Erythroblast (primary cell): ENCODE measurements around the gene CDK7.

Experiments used
- DNase-seq, 2 experiments: peaks; one replicate each; lab custom pipeline; 2025; lab: John Stamatoyannopoulos, UW
- GATA1 ChIP-seq: IDR thresholded peaks from 2 replicates; pipeline ENCODE4 v1.6.1; 2011; ENCODE audit warnings: low read depth, mild to moderate bottlenecking, control low read depth, low read length, moderate library complexity
- POLR2A ChIP-seq: IDR thresholded peaks from 2 replicates; pipeline ENCODE4 v1.6.1; 2011; ENCODE audit warnings: mild to moderate bottlenecking, low read length

CDK7 gene

DNA sequence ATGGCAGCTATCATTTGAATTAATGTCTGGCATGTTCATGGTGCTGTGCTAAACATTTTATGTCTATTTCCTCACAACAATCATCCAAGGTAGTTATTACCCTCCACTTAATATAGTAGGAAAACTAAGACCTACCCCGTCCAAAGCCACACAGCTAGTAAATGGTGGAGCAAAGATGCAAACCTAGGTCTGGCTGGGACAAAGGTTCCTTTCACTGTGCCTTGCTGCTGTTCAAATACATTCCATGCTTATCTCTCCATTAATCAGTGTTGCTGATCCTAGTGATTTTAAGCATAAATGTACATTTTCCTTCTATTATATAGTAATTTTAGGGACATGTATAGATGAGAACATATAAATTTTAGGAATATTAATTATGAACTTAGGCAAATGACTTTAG lies 59.2 kb downstream of the CDK7 start:
- DNase-seq: no peak
- no peak for TF ChIP-seq POLR2A
- no peak for TF ChIP-seq GATA1

DNA sequence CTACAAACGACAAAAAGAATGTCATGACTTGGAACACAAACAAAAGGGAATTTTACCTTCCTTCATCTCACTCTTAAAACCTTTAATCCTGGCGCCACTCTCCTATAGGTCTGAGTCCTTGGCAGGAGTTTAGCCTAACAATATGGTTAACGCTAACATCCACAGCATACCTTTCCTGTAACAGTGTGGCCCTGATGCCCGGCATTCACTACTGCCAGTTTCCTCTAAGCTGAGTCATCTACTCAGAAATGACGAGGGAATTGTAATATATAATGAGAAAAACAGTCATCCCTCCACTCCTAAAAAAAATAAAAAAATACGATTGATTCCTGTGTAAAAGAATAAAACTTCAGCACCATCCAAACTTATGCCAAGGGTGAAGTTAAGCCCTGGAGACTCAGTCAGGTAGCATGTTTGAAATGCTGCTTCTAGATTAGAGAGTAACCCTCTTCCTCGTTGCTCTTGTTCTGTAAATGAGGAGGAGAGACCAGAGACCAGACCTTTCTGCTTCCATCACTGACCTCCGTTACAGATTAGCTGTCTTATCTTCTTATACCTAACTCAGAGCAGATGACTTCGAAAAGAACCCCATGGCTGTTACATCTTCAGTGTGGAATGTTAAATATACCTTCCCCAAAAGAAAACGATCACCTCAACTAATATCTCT lies 60.5 kb downstream of the CDK7 start:
- TF ChIP-seq GATA1 (no peak), POLR2A (no peak)
- DNase-seq: no peak

DNA sequence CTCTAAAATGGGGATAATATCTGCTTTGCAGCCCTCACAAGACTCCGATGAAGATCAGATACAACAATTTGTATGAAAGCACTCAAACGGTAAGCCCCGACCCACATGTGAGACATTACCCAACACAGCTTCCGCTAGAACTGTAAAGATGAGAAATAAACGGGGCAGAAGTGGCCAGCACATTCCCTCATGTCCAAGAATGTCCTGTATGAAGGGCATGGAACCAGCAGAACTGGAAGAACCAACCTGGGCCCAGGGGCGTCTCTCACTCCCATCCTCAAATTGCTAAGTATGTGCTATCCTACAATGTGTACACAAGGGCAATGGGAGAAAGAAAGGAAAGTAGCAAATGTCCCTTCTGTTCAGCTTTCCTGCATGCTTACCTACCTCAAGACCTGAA lies 64.9 kb downstream of the CDK7 start:
- TF ChIP-seq POLR2A: no peak
- TF ChIP-seq GATA1: no peak
- DNase-seq: no peak

DNA sequence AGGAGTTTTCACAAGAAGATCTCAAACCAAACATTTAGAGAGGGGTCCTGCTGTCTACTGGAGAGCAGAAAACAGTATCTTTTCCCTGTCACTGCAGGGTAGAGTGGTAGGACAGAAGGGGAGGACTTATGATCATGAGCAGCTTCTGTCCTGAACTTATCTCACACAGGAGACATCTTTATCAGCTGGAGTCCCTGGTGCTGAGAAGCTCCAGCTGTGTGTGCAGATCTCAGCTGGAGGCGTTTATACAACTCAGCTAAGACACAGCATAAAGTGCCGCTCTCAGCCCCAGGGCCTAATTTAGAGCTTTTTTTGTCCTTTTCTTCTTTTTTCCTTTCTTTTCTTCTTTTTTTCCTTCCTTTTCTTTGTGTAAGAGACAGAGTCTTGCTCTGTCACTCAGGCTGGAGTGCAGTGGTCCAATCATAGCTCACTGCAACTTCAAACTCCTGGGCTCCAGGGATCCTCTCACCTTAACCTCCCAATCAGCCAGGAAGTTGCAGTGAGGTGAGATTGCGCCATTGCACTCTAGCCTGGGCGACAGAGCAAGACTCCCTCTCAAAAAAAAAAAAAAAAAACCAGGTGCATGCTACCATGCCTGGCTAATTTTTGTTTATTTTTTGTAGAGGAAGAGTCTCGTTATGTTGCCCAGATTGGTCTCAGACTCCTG lies 66.0 kb downstream of the CDK7 start:
- TF ChIP-seq GATA1: peak; percentile 22
- TF ChIP-seq POLR2A: peak; percentile 14
- peak; percentile 84 to 96 for DNase-seq

DNA sequence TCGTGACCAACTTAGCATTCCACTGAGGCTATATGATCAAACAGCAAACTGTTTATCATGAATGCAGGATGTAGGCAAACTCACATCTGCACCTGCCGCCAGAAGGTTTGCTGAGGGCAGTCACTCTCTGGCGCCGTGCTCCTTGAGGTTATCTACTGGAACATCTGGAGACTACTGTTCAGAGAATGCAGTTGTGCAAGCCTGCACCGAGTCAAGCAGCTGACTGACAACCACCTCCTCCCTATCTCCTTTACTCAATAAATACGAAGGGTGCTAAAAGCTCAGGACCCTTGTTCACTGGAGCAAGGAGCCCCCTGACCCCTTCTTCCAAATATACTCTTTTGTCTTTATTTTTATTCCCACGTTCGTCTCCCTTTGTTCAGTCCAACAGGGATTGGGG lies 70.8 kb downstream of the CDK7 start:
- TF ChIP-seq POLR2A (no peak), GATA1 (no peak)

DNA sequence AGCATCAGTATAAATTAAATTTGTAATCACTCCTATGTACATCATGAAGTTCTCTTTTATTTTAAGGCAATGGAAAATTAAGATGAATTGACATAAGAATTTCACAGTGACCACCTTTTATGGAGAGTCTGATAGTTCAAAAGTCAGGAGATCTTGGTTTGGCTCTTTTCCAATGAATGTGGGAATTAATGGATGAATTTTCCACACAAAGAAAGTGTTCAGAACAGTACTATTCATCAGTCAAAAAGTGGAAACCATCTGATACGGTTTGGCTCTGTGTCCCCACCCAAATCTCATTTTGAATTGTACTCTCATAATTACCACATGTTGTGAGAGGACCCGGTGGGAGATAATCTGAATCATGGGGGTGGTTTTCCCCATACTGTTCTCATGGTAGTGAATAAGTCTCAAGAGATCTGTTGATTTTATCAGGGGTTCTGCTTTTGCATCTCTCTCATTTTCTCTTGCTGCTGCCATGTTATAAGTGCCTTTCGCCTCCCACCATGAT lies 73.4 kb downstream of the CDK7 start:
- TF ChIP-seq GATA1 (no peak), POLR2A (no peak)
- DNase-seq: no peak

More for the DNA sequence above, 70.8 kb downstream of the CDK7 start:
- DNase-seq: peak; percentile 48 to 84

DNA sequence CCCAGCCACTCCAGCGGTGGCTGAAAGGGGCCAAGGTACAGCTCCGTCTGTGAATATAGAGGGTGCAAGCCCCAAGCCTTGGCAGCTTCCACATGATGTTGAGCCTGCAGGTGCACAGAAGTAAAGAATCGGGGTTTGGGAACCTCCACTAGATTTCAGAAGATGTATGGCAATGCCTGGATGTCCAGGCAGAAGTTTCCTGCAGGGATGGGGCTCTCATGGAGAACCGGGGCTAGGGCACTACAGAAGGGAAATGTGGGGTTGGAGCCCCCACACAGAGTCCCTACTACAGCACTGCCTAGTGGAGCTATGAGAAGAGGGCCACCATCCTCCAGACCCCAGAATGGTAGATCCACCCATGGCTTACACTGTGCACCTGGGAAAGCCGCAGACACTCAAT lies 74.7 kb downstream of the CDK7 start:
- peak in 1 of 2 experiments; percentile 19 for DNase-seq
- TF ChIP-seq GATA1 (no peak), POLR2A (no peak)

DNA sequence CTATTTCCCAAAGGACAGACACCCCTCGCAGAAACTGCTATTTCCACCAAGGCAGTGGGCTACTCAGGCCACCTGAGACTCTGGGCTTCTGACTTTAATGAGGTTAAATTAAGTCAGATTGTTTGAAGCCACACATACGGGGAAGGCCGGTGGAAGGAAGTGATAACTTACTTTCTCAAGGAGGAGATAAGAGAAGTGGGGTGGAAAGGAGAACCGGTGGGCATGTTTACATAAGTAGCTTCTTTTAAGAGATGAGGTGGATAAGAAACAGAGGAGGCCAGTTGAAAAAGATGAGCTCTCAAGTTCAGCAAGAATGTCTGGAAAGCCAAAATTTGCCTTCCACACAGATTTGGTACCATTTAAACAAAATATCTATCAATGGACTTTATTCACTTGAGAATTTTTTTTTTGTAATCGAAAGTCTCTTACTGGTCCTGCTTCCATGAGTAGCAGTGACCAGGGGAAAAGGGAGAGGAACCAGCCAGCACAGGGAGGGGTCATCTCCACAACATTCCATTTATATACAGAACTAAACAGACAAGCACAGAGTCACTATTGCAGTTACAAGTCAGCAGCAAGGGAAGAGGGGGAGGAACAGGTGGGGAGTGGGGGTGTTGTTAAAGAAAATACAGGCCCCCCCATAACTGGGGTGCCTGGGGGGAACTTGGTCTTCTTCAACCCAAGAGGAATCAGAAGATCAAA lies 77.9 kb downstream of the CDK7 start:
- no peak for TF ChIP-seq GATA1
- TF ChIP-seq POLR2A: no peak
- peak in 1 of 2 experiments; percentile 56 for DNase-seq

DNA sequence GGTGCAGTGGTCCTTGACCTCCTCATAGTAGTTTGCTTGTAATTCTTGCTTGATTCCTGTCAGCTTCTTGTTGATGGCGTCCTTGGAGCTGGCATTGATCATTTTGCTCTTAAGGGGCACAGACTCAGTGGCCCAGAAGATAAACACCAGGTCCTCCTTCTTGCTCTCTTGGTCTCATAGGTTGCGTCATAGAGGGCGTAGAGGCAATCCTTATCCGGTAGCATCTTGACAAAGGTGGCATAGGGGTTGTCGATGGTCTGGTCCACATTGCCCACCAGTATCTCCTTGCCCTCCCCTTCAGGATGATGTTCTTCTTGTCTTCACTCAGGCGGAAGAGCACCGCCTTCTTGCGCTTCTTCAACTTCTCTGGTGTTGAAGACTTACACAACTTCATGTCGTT lies 78.7 kb downstream of the CDK7 start:
- DNase-seq: no peak
- no peak for TF ChIP-seq POLR2A
- TF ChIP-seq GATA1: no peak

DNA sequence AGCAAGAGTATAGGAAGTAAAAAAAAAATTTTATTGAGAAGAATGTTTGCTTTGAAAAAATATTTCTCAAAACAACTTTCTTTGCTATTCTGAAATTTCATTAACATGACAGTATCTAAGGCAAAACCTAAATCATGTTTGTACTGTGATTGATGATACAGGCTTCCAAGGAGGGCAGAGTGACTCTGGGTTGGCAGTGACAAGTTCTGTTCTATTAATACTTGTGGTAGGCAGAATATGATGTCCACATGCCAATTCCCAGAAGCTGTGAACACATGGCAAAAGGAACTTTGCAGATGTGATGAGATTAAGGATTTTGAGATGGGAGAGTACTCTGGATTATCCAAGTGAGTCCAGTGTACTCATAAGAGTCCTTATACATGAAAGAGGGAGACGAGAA lies 81.3 kb downstream of the CDK7 start:
- TF ChIP-seq GATA1 (no peak), POLR2A (no peak)
- DNase-seq: no peak

DNA sequence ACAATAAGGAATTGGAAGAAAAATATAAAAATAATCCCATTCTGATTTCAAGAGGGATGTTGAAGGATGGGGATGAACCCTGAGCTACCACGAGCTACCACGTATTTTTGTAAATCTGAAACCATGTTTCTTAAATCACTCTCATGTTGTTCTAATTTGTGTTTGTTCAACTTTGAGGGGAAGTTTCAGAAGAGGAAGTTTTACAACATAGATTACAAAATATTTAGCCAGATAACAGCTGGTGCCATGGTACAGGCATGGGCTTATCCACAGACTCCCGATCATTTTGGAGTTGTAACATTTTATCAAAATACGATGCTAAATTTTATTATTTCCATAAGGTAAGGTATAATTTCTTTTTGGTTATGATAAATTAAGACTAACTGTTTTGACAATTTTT lies 82.7 kb downstream of the CDK7 start:
- DNase-seq: no peak
- TF ChIP-seq GATA1 (no peak), POLR2A (no peak)

DNA sequence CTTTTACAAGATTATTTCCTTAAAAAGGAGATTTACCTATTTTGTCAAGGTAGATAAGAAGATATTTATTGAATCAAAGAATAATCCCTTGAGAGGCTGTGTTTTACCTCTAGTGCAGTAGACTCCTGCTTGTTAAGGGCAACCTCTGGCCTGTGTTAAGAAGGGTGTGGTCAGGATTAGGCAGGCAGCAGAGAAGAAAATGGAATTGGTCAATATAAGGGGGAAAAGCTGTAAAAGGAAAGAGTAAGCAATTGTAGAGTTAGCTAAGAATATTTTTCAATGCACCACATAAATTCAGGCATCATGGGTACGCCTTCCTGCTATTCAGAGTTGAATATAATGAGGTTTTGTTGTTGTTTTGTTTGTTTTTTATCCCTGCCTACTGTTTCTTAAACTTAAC lies 91.7 kb downstream of the CDK7 start:
- TF ChIP-seq POLR2A (no peak), GATA1 (no peak)
- peak in 1 of 2 experiments; percentile 6 for DNase-seq
